SH-SY5Y (cell line): ENCODE results near the gene CYP1A2.

Experiments
- GATA2 ChIP-seq: IDR thresholded peaks from 2 replicates; pipeline ENCODE4 v1.6.1; 2011; ENCODE audit warnings: mild to moderate bottlenecking, low read depth, low read length
- GATA3 ChIP-seq: IDR thresholded peaks from 2 replicates; pipeline ENCODE4 v1.6.1; 2011; ENCODE audit warnings: low read depth, mild to moderate bottlenecking, low read length, moderate library complexity

DNA sequence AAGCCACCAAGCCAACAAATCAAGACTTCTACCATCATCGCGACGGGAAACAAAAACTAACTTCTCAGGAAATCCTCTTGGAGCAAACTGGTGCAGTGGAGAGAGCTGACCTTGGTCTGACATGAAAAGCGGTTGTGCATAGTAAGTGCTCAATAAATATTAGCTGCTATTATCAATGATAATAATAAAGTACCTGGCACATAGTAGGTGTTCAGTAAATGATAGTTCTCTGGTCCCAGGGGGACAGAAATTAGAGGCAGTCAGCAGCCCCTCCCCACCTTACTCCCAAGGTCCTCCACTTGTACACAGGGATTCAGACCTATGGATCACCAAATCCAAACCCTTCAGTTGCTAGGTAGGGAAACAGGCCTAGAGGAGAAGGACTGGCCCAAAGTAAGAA, 27.2 kb downstream of the CYP1A2 start:
- TF ChIP-seq GATA3 (no peak), GATA2 (no peak)
